Measurements from ENCODE around the gene SCYL3. TPM values are rescaled to one million over a fixed set of nuclear protein-coding genes. Genes with fewer than 3 reads are reported as not detected.
"Not testable (repeated sequence)": the region's sequence is repeated elsewhere in the genome, so short reads cannot be mapped to it uniquely, and the experiment has no call there.

Gene SCYL3
- total RNA-seq, 1 experiment from 2014 or later, result 5.7 TPM

GRCh38 chr1:169872906-169873305 lies 20.8 kb downstream of the SCYL3 start:
- no peak for DNase-seq (ENCODE audit: low spot score)

GRCh38 chr1:169871988-169872387 lies 21.7 kb downstream of the SCYL3 start:
- DNase-seq (ENCODE audit: low spot score), result not testable (repeated sequence)

- no peak for DNase-seq (ENCODE audit: low spot score)
Measured at GRCh38 chr1:169869426-169869825, 24.3 kb downstream of the SCYL3 start.

- DNase-seq (ENCODE audit: low spot score), result no peak
Measured at GRCh38 chr1:169868978-169869377, 24.7 kb downstream of the SCYL3 start.

- no peak for DNase-seq (ENCODE audit: low spot score)
Measured at GRCh38 chr1:169867012-169867675, 26.6 kb downstream of the SCYL3 start.

GRCh38 chr1:169866577-169866976 lies 27.1 kb downstream of the SCYL3 start:
- no peak for DNase-seq (ENCODE audit: low spot score)

GRCh38 chr1:169864531-169864930 lies 29.2 kb downstream of the SCYL3 start:
- not testable (repeated sequence) for DNase-seq (ENCODE audit: low spot score)

GRCh38 chr1:169860750-169861149 lies 32.9 kb downstream of the SCYL3 start:
- DNase-seq (ENCODE audit: low spot score), result no peak

GRCh38 chr1:169860187-169860586 lies 33.5 kb downstream of the SCYL3 start:
- no peak for DNase-seq (ENCODE audit: low spot score)

GRCh38 chr1:169859001-169859400 lies 34.7 kb downstream of the SCYL3 start:
- DNase-seq (ENCODE audit: low spot score), result no peak

- DNase-seq (ENCODE audit: low spot score), result no peak
Measured at GRCh38 chr1:169858467-169858866, 35.2 kb downstream of the SCYL3 start.

- DNase-seq (ENCODE audit: low spot score), result no peak
Measured at GRCh38 chr1:169853341-169853740, 40.4 kb downstream of the SCYL3 start.

- no peak for DNase-seq (ENCODE audit: low spot score)
Measured at GRCh38 chr1:169849346-169850022, 44.2 kb downstream of the SCYL3 start.

GRCh38 chr1:169848456-169848855 lies 45.2 kb downstream of the SCYL3 start:
- DNase-seq (ENCODE audit: low spot score), result no peak

GRCh38 chr1:169844941-169845608 lies 48.6 kb downstream of the SCYL3 start:
- DNase-seq (ENCODE audit: low spot score), result no peak

- no peak for DNase-seq (ENCODE audit: low spot score)
Measured at GRCh38 chr1:169838942-169839341, 54.8 kb downstream of the SCYL3 start.

- DNase-seq (ENCODE audit: low spot score), result no peak
Measured at GRCh38 chr1:169836198-169836597, 57.5 kb downstream of the SCYL3 start.

GRCh38 chr1:169835647-169836046 lies 58.0 kb downstream of the SCYL3 start:
- no peak for DNase-seq (ENCODE audit: low spot score)

- DNase-seq (ENCODE audit: low spot score), result no peak
Measured at GRCh38 chr1:169834869-169835268, 58.8 kb downstream of the SCYL3 start.

GRCh38 chr1:169833179-169833901 lies 60.4 kb downstream of the SCYL3 start:
- DNase-seq (ENCODE audit: low spot score), result no peak

GRCh38 chr1:169829671-169830070 lies 64.0 kb downstream of the SCYL3 start:
- no peak for DNase-seq (ENCODE audit: low spot score)

GRCh38 chr1:169824153-169824552 lies 69.5 kb downstream of the SCYL3 start:
- DNase-seq (ENCODE audit: low spot score), result no peak
